Measurements from ENCODE around the gene NR6A1.

Gene NR6A1

GRCh38 chr9:124665391-124666058 lies 105.6 kb downstream of the NR6A1 start:
- H3K9me2 ChIP-seq (replicated peaks; ENCODE audit: control insufficient read depth, low read length) = no peaks in the 10 kb centered on the region
- peaks cover 96% of the 10 kb centered on the region for H3K79me2 ChIP-seq (ENCODE audit: control insufficient read depth, low read length)
- H3K4me3 ChIP-seq (ENCODE audit: low read length) = no peak overlapping the region
- no peaks in the 10 kb centered on the region for H3F3A ChIP-seq (ENCODE audit: control insufficient read depth, insufficient read depth)
- no peaks in the 10 kb centered on the region for H3K27me3 ChIP-seq (ENCODE audit: control insufficient read depth, low read length)
- H4K20me1 ChIP-seq (ENCODE audit: control insufficient read depth, insufficient read depth, low read depth, low read length) = peaks cover 10% of the 10 kb centered on the region; the same call in 1 of the 2 replicates
- no peak overlapping the region for H3K4me2 ChIP-seq (ENCODE audit: low read length)
- no peaks in the 10 kb centered on the region for H3K9me3 ChIP-seq (ENCODE audit: control insufficient read depth, insufficient read depth, low read length)
- H3K36me3 ChIP-seq (ENCODE audit: control insufficient read depth, low read length) = peaks cover 29% of the 10 kb centered on the region
- no peak for TF ChIP-seq EZH2phosphoT487 (IDR thresholded peaks at IDR 0.05; ENCODE audit: borderline replicate concordance, low read length)
- no peak for TF ChIP-seq CTCF (IDR thresholded peaks at IDR 0.05; ENCODE audit: low read depth, low read length, poor library complexity, severe bottlenecking)
- H3K27ac ChIP-seq (ENCODE audit: low read depth, low read length) = no peak overlapping the region
- H3K4me1 ChIP-seq (ENCODE audit: control insufficient read depth, low read length) = peaks cover 26% of the 10 kb centered on the region

GRCh38 chr9:124664143-124664542 lies 107.0 kb downstream of the NR6A1 start:
- no peak for TF ChIP-seq EZH2phosphoT487 (IDR thresholded peaks at IDR 0.05; ENCODE audit: borderline replicate concordance, low read length)
- no peak for TF ChIP-seq CTCF (IDR thresholded peaks at IDR 0.05; ENCODE audit: low read depth, low read length, poor library complexity, severe bottlenecking)

GRCh38 chr9:124663046-124663961 lies 107.8 kb downstream of the NR6A1 start:
- Histone ChIP-seq H3K4me2 (ENCODE audit: low read length) (no peak overlapping the region), H3K4me3 (ENCODE audit: low read length) (no peak overlapping the region), H4K20me1 (ENCODE audit: control insufficient read depth, insufficient read depth, low read depth, low read length) (peaks cover 10% of the 10 kb centered on the region; the same call in 1 of the 2 replicates), H3K79me2 (ENCODE audit: control insufficient read depth, low read length) (peaks cover 97% of the 10 kb centered on the region), H3K4me1 (ENCODE audit: control insufficient read depth, low read length) (peaks cover 26% of the 10 kb centered on the region), H3K9me2 (replicated peaks; ENCODE audit: control insufficient read depth, low read length) (no peaks in the 10 kb centered on the region), H3K36me3 (ENCODE audit: control insufficient read depth, low read length) (peaks cover 33% of the 10 kb centered on the region), H3K27me3 (ENCODE audit: control insufficient read depth, low read length) (no peaks in the 10 kb centered on the region), H3F3A (ENCODE audit: control insufficient read depth, insufficient read depth) (peaks cover 5% of the 10 kb centered on the region; the same call in 1 of the 2 replicates), H3K9me3 (ENCODE audit: control insufficient read depth, insufficient read depth, low read length) (no peaks in the 10 kb centered on the region), H3K27ac (ENCODE audit: low read depth, low read length) (no peak overlapping the region)
- TF ChIP-seq CTCF (IDR thresholded peaks at IDR 0.05; ENCODE audit: low read depth, low read length, poor library complexity, severe bottlenecking) = no peak
- no peak for TF ChIP-seq EZH2phosphoT487 (IDR thresholded peaks at IDR 0.05; ENCODE audit: borderline replicate concordance, low read length)

More at GRCh38 chr9:124664143-124664542, 107.0 kb downstream of the NR6A1 start:
- Histone ChIP-seq H3K36me3 (ENCODE audit: control insufficient read depth, low read length) (peaks cover 29% of the 10 kb centered on the region), H4K20me1 (ENCODE audit: control insufficient read depth, insufficient read depth, low read depth, low read length) (peaks cover 10% of the 10 kb centered on the region; the same call in 1 of the 2 replicates), H3K4me1 (ENCODE audit: control insufficient read depth, low read length) (peaks cover 26% of the 10 kb centered on the region), H3K9me3 (ENCODE audit: control insufficient read depth, insufficient read depth, low read length) (no peaks in the 10 kb centered on the region), H3K9me2 (replicated peaks; ENCODE audit: control insufficient read depth, low read length) (no peaks in the 10 kb centered on the region), H3K27me3 (ENCODE audit: control insufficient read depth, low read length) (no peaks in the 10 kb centered on the region), H3K4me2 (ENCODE audit: low read length) (no peak overlapping the region), H3K27ac (ENCODE audit: low read depth, low read length) (no peak overlapping the region), H3K79me2 (ENCODE audit: control insufficient read depth, low read length) (peaks cover 98% of the 10 kb centered on the region), H3F3A (ENCODE audit: control insufficient read depth, insufficient read depth) (no peaks in the 10 kb centered on the region), H3K4me3 (ENCODE audit: low read length) (no peak overlapping the region)
